OCI-LY7 (cell line): ENCODE data around the gene TOR1AIP1.

Source experiments
- EZH2phosphoT487 ChIP-seq: fragments of 200-600 bp; sonication (generic); IDR thresholded peaks from 2 replicates; pipeline ENCODE4 v1.6.1; 2018; ENCODE audit warnings: low read depth, borderline replicate concordance, mild to moderate bottlenecking, mixed run types, antibody characterized with exemption, low read length, moderate library complexity, mixed read lengths
- TF ChIP-seq, protein P1 (sequence below): fragments of 200-600 bp; sonication (generic); conservative IDR thresholded peaks from 2 replicates; pipeline ENCODE4 v1.5.1; 2014; ENCODE audit warnings: mild to moderate bottlenecking, antibody characterized with exemption, low read length, moderate library complexity, mixed read lengths

DNA sequence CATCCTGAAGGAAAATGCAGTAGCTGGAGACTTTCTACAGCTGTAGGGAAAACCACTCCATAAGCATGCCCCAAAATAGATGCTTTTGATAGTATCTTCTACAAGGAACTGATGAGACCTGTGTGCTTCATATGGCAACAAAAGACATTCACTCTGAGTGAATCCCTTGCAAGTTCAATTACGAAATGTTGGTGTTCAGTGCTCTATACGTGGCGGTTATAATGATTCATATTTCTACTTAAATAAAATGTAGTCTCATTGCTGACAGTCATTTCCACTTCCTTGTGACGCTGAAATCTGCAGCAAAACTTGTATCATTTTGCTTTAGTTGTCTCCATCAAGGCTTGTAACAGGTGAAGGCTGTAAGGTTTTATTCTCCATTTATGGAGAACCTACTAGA is 25.1 kb upstream of the TOR1AIP1 start:
- TF ChIP-seq, protein P1, sequence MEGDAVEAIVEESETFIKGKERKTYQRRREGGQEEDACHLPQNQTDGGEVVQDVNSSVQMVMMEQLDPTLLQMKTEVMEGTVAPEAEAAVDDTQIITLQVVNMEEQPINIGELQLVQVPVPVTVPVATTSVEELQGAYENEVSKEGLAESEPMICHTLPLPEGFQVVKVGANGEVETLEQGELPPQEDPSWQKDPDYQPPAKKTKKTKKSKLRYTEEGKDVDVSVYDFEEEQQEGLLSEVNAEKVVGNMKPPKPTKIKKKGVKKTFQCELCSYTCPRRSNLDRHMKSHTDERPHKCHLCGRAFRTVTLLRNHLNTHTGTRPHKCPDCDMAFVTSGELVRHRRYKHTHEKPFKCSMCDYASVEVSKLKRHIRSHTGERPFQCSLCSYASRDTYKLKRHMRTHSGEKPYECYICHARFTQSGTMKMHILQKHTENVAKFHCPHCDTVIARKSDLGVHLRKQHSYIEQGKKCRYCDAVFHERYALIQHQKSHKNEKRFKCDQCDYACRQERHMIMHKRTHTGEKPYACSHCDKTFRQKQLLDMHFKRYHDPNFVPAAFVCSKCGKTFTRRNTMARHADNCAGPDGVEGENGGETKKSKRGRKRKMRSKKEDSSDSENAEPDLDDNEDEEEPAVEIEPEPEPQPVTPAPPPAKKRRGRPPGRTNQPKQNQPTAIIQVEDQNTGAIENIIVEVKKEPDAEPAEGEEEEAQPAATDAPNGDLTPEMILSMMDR, result no peak
- no peak for TF ChIP-seq EZH2phosphoT487
